ENCODE data around the gene AKR7A3.

Gene AKR7A3

GRCh38 chr1:19251305-19252196, 37.0 kb downstream of the AKR7A3 start, which contains the start of the genes EMC1 and MRTO4:
EMC1 (minus strand) TSS chr1:19251524; CDS start chr1:19251509, 15 bp downstream.
MRTO4 (plus strand) TSS chr1:19251805; CDS start chr1:19251836, 31 bp downstream.
- peak; percentile 93 to 97 (median 94) for DNase-seq

GRCh38 chr1:19250629-19251304, 37.8 kb downstream of the AKR7A3 start:
- peak in 3 of 4 experiments; percentile 10 to 17 (median 10) for DNase-seq

GRCh38 chr1:19240673-19241538, 47.7 kb downstream of the AKR7A3 start:
- peak; percentile 77 to 82 (median 78) for DNase-seq

- peak in 3 of 4 experiments; percentile 12 to 32 (median 18) for DNase-seq
These were observed 48.7 kb downstream of the AKR7A3 start for GRCh38 chr1:19239876-19240275.

GRCh38 chr1:19234224-19234623, 54.3 kb downstream of the AKR7A3 start:
- no peak for DNase-seq
